ENCODE results near the gene TRIP13.

- no peak for TF ChIP-seq POLR2AphosphoS5 (IDR thresholded peaks at IDR 0.05; ENCODE audit: low read depth, low read length)
- no peak for TF ChIP-seq REST (IDR thresholded peaks at IDR 0.05; ENCODE audit: insufficient read depth in 1 of 2, low read depth in 2 of 2, low read length in 2 of 2)
- no peak for TF ChIP-seq SIN3A (IDR thresholded peaks at IDR 0.05; ENCODE audit: borderline replicate concordance, insufficient read depth, low read length)
- no peak for TF ChIP-seq TAF1 (IDR thresholded peaks at IDR 0.05; ENCODE audit: borderline replicate concordance, insufficient read depth, low read length)
- TF ChIP-seq FOXP2 (optimal IDR thresholded peaks at IDR 0.05; ENCODE audit: borderline replicate concordance, extremely low read depth, extremely low read length, insufficient read depth) = no peak
Observed at GRCh38 chr5:963310-963672, 70.6 kb downstream of the TRIP13 start.

Data from PFSK-1 (cell line).